Measurements from ENCODE around the gene YARS1. TPM values are rescaled to one million over a fixed set of nuclear protein-coding genes. Genes with fewer than 3 reads are reported as not detected.
A peak's percentile ranks its signal among the peaks of the same experiment; 100 is the strongest.
"Not testable (repeated sequence)": the region's sequence is repeated elsewhere in the genome, so short reads cannot be mapped to it uniquely, and the experiment has no call there.

Gene YARS1
- total RNA-seq, 1 donor from 2014 or later: 101 TPM

DNA sequence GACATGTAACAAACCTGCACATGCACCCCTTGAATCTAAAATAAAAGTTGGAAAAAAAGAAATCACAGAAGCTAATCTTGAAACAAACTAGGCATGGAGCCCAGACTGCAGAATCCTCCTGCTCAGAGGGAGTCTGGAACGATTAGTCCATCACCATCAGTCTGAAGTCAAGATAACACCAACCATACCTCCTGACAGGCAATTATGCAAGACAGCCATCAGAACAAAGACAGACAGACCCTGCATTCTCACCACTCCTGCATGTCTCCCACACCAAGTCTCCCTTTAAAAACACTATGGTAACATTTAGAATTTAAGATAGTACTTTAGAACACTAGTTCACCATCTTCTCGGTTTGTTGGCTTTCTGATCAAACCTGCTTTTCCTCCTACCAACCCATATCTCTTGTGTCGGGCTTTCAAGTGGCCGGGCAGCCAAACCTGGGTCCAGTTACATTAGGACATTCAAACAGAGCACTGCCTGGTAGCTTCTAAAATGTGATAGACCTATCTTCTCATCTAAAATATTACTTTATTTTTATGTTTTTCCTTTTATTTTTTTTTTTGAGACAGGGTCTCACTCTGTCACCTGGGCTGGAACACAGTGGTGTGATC is 10.1 kb downstream of the YARS1 start:
- Mint-ChIP-seq H3K9me3 (ENCODE audit: low read depth) (peaks cover 5% of the 10 kb centered on the region), H3K27ac (peak overlapping the region; percentile 76), H3K4me1 (ENCODE audit: low read depth) (peaks cover 19% of the 10 kb centered on the region), H3K36me3 (ENCODE audit: insufficient read depth) (peaks cover 41% of the 10 kb centered on the region), H3K4me3 (ENCODE audit: low read depth) (no peak overlapping the region), H3K27me3 (no peaks in the 10 kb centered on the region)
- TF ChIP-seq, protein P1, sequence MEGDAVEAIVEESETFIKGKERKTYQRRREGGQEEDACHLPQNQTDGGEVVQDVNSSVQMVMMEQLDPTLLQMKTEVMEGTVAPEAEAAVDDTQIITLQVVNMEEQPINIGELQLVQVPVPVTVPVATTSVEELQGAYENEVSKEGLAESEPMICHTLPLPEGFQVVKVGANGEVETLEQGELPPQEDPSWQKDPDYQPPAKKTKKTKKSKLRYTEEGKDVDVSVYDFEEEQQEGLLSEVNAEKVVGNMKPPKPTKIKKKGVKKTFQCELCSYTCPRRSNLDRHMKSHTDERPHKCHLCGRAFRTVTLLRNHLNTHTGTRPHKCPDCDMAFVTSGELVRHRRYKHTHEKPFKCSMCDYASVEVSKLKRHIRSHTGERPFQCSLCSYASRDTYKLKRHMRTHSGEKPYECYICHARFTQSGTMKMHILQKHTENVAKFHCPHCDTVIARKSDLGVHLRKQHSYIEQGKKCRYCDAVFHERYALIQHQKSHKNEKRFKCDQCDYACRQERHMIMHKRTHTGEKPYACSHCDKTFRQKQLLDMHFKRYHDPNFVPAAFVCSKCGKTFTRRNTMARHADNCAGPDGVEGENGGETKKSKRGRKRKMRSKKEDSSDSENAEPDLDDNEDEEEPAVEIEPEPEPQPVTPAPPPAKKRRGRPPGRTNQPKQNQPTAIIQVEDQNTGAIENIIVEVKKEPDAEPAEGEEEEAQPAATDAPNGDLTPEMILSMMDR (IDR thresholded peaks at IDR 0.05; ENCODE audit: unreplicated experiment): no peak
- DNase-seq (ENCODE audit: low spot score, unreplicated experiment): no peak

DNA sequence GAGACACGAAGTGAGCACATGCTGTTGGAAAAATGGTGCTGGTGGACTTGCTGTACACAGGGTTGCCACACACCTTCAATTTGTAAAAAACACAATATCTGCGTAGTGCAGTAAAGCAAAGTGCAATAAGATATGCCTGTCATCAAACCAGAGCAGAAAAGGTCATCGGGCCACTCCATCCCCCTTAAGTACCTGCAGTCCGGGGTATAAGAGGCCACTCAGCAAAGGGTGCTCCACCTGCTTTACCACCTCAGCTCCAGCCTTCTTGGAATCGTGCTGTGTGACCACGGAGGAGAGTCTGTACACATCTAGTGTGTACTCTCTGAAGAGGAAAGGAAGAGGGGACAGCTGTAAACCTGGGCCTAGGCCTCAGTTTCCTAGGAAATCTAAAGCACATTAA is 10.9 kb downstream of the YARS1 start:
- no peak overlapping the region for H3K27ac Mint-ChIP-seq
- no peaks in the 10 kb centered on the region for H3K27me3 Mint-ChIP-seq
- TF ChIP-seq, protein P1 (IDR thresholded peaks at IDR 0.05; ENCODE audit: unreplicated experiment): no peak
- H3K4me1 Mint-ChIP-seq (ENCODE audit: low read depth): peaks cover 12% of the 10 kb centered on the region
- H3K4me3 Mint-ChIP-seq (ENCODE audit: low read depth): no peak overlapping the region
- DNase-seq (ENCODE audit: low spot score, unreplicated experiment): no peak
- peaks cover 45% of the 10 kb centered on the region for H3K36me3 Mint-ChIP-seq (ENCODE audit: insufficient read depth)
- peaks cover 5% of the 10 kb centered on the region for H3K9me3 Mint-ChIP-seq (ENCODE audit: low read depth)

DNA sequence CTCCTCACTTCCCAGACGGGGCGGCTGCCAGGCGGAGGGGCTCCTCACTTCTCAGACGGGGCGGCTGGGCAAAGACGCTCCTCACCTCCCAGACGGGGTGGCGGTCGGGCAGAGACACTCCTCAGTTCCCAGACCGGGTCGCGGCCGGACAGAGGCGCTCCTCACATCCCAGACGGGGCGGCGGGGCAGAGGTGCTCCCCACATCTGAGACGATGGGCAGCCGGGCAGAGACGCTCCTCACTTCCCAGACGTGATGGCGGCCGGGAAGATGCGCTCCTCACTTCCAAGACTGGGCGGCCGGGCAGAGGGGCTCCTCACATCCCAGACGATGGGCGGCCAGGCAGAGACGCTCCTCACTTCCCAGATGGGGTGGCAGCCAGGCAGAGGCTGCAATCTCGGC is 12.7 kb downstream of the YARS1 start:
- not testable (repeated sequence) for H3K27ac Mint-ChIP-seq; H3K4me1 Mint-ChIP-seq (ENCODE audit: low read depth)

DNA sequence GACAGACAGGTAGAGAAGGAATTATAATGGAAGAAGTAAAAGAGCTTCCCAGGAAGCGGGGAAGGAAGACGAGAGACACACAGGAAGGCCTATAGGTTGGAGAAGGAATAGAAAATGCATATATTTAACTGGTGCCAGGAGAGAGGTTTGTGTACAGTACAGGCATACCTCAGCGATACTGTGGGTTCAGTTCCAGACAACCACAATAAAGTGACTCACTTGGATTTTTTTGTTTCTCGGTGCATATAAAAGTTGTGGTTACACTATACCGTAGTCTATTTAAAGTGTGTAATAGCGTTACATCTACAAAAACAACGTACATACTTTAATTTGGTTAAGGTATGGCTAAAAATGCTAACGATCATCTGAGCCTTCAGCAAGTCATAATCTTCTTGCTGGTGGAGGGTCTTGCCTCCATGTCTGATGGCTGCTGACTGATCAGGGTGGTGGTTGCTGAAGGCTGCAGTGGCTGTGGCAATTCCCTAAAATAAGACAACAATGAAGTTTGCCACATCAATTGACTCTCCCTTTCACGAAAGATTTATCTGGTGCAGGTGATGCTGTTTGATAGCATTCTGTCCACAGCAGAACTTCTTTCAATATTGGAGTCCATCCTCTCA is 16.0 kb downstream of the YARS1 start:
- Mint-ChIP-seq H3K4me3 (ENCODE audit: low read depth) (no peak overlapping the region), H3K27ac (peak overlapping the region; percentile 74), H3K36me3 (ENCODE audit: insufficient read depth) (peaks cover 41% of the 10 kb centered on the region), H3K9me3 (ENCODE audit: low read depth) (peaks cover 5% of the 10 kb centered on the region), H3K27me3 (no peaks in the 10 kb centered on the region), H3K4me1 (ENCODE audit: low read depth) (no peaks in the 10 kb centered on the region)
- TF ChIP-seq, protein P1 (IDR thresholded peaks at IDR 0.05; ENCODE audit: unreplicated experiment): no peak
- no peak for DNase-seq (ENCODE audit: low spot score, unreplicated experiment)

More for the DNA sequence above, 12.7 kb downstream of the YARS1 start:
- H3K36me3 Mint-ChIP-seq (ENCODE audit: insufficient read depth): peaks cover 47% of the 10 kb centered on the region
- not testable (repeated sequence) for H3K9me3 Mint-ChIP-seq (ENCODE audit: low read depth); H3K27me3 Mint-ChIP-seq; H3K4me3 Mint-ChIP-seq (ENCODE audit: low read depth); DNase-seq (ENCODE audit: low spot score, unreplicated experiment)

DNA sequence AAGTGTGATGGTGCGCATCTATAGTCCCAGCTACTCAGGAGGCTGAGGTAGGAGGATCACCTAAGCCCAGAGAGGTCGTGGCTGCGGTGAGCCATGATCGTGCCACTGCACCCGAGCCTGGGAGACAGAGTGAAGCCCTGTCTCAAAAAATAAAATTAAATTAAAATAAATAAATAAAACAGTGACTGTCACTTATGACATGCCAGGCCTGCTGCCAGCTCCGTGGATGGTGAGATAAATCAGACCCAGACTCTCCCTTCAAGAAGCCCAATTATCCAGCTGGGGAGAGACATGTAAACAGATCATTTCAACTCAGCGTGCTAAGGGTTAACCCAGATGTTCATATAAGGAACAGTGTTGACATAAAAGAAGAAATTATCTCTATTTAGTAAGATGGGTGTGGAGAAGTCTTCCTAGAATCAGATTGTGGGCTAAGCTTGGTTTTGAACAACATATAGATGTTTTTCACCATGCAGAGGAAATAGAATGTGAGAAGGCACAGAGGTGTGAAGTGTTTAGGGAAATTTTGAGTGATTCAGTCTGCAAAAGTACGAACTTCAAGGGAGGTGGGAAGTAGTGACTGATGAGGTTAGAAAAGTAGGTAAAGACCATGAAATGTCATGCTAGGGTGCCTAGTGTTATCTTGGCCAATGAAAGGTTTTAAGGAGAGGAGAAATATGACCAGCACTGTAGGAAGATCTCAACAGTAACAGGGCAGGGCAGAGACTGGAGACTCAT is 18.3 kb downstream of the YARS1 start:
- Mint-ChIP-seq H3K36me3 (ENCODE audit: insufficient read depth) (peaks cover 32% of the 10 kb centered on the region), H3K9me3 (ENCODE audit: low read depth) (peaks cover 2% of the 10 kb centered on the region), H3K4me3 (ENCODE audit: low read depth) (no peak overlapping the region), H3K27me3 (no peaks in the 10 kb centered on the region), H3K27ac (no peak overlapping the region), H3K4me1 (ENCODE audit: low read depth) (no peaks in the 10 kb centered on the region)
- DNase-seq (ENCODE audit: low spot score, unreplicated experiment): no peak
- TF ChIP-seq, protein P1 (IDR thresholded peaks at IDR 0.05; ENCODE audit: unreplicated experiment): no peak

Data from progenitor cell of endocrine pancreas (in vitro differentiated cells).